Activated CD8-positive, alpha-beta memory T cell treated with anti-CD3 and anti-CD28 coated beads, Interleukin-2, amount 50 U/mL, for 4 hours (primary cell): ENCODE measurements around the gene FHL1.

Source experiments
- DNase-seq: peaks from one replicate; pipeline ENCODE4 v3.0.0-alpha.2; 2020

FHL1 gene

GRCh38 chrX:136190038-136190713 lies 42.8 kb downstream of the FHL1 start:
- DNase-seq = no peak

- DNase-seq = no peak
Measured at GRCh38 chrX:136191171-136191570, 43.8 kb downstream of the FHL1 start.

- DNase-seq = no peak
Measured at GRCh38 chrX:136192135-136192534, 44.8 kb downstream of the FHL1 start.

GRCh38 chrX:136192839-136193414 lies 45.6 kb downstream of the FHL1 start:
- DNase-seq = no peak

GRCh38 chrX:136193771-136194170 lies 46.4 kb downstream of the FHL1 start:
- DNase-seq = no peak

- DNase-seq = no peak
Measured at GRCh38 chrX:136194536-136194935, 47.2 kb downstream of the FHL1 start.

- DNase-seq = no peak
Measured at GRCh38 chrX:136195247-136195646, 47.9 kb downstream of the FHL1 start.

GRCh38 chrX:136196691-136197155 lies 49.4 kb downstream of the FHL1 start:
- no peak for DNase-seq

GRCh38 chrX:136198010-136198409 lies 50.7 kb downstream of the FHL1 start:
- DNase-seq = no peak

GRCh38 chrX:136198678-136199243 lies 51.4 kb downstream of the FHL1 start:
- DNase-seq = no peak

- DNase-seq = no peak
Measured at GRCh38 chrX:136199365-136199764, 52.0 kb downstream of the FHL1 start.

GRCh38 chrX:136200466-136200865 lies 53.1 kb downstream of the FHL1 start:
- no peak for DNase-seq

GRCh38 chrX:136201601-136202000 lies 54.3 kb downstream of the FHL1 start:
- DNase-seq = no peak

GRCh38 chrX:136202889-136203288 lies 55.6 kb downstream of the FHL1 start:
- no peak for DNase-seq

- DNase-seq = no peak
Measured at GRCh38 chrX:136203438-136203837, 56.1 kb downstream of the FHL1 start.

- no peak for DNase-seq
Measured at GRCh38 chrX:136203951-136204350, 56.6 kb downstream of the FHL1 start.

GRCh38 chrX:136204571-136204970 lies 57.2 kb downstream of the FHL1 start:
- no peak for DNase-seq

- no peak for DNase-seq
Measured at GRCh38 chrX:136205882-136206380, 58.6 kb downstream of the FHL1 start.

GRCh38 chrX:136206916-136207315 lies 59.6 kb downstream of the FHL1 start:
- DNase-seq = no peak

- DNase-seq = no peak
Measured at GRCh38 chrX:136207546-136207945, 60.2 kb downstream of the FHL1 start.

GRCh38 chrX:136209016-136209738 lies 61.8 kb downstream of the FHL1 start:
- DNase-seq = peak; percentile 39

GRCh38 chrX:136209751-136210150 lies 62.4 kb downstream of the FHL1 start:
- no peak for DNase-seq

GRCh38 chrX:136210243-136210642 lies 62.9 kb downstream of the FHL1 start:
- no peak for DNase-seq

GRCh38 chrX:136210806-136211205 lies 63.5 kb downstream of the FHL1 start:
- DNase-seq = no peak
